Vagina (tissue), 2 donors: Measurements from ENCODE around the gene ACE2.

Experiments
- CTCF ChIP-seq, 3 experiments: fragments of 450-650 bp in 2 of 3; fragments of 200-600 bp in 1 of 3; sonication (generic) in 1 of 3; IDR thresholded peaks; one replicate each; pipeline ENCODE4 v1.5.1; 2017 to 2019; ENCODE audit warnings: antibody characterized with exemption in 3 of 3, mild to moderate bottlenecking in 2 of 3, moderate library complexity in 2 of 3
- POLR2A ChIP-seq, 2 donors: fragments of 450-650 bp; IDR thresholded peaks; one replicate each; pipeline ENCODE4 v1.6.1; 2017; ENCODE audit warnings: antibody characterized with exemption in 2 of 2, mild to moderate bottlenecking in 2 of 2, moderate library complexity in 2 of 2
- POLR2AphosphoS5 ChIP-seq, 2 donors: sonication (generic); formaldehyde crosslinking; IDR thresholded peaks; one replicate each; pipeline ENCODE4 v1.9.0; 2017; ENCODE audit warnings: antibody characterized with exemption in 2 of 2, mild to moderate bottlenecking in 2 of 2, low read depth in 1 of 2; ENCODE audit not compliant: insufficient read depth in 1 of 2

GRCh38 chrX:15547356-15547755 is 53.4 kb downstream of the ACE2 start:
- TF ChIP-seq CTCF (IDR thresholded peaks at IDR 0.05) (no peak), POLR2AphosphoS5 (IDR thresholded peaks at IDR 0.05; ENCODE audit: insufficient read depth in 1 of 2, low read depth in 1 of 2) (no peak), POLR2A (IDR thresholded peaks at IDR 0.05) (no peak)
